RWPE1 (cell line): ENCODE data around the gene TM9SF4.

Source experiments
- CTCF ChIA-PET: fragments of 350-600 bp; sonication (Branson Sonifier 250); formaldehyde crosslinking; extraction: SDS; loops from one replicate; lab custom pipeline; 2021; lab: Yijun Ruan, JAX
- POLR2A ChIA-PET: fragments of 400-600 bp; formaldehyde crosslinking; extraction: SDS; loops from one replicate; lab custom pipeline; 2020; ENCODE audit warnings: antibody characterized with exemption; ENCODE audit not compliant: low non-redundant PET; lab: Yijun Ruan, JAX
- DNase-seq: peaks from one replicate; pipeline ENCODE4 v3.0.0; 2012; ENCODE audit warnings: low spot score
- H3K27ac ChIP-seq: fragments of 450-650 bp; 2 replicates; pipeline ENCODE4 v1.5.1; 2017
- CTCF ChIP-seq: fragments of 450-650 bp; conservative IDR thresholded peaks from 2 replicates; pipeline ENCODE4 v1.5.1; 2017; ENCODE audit warnings: low read depth, mild to moderate bottlenecking

The TM9SF4 gene

GRCh38 chr20:32209850-32210605 lies 100.5 kb downstream of the TM9SF4 start:
- peak overlapping the region; percentile 23 for H3K27ac ChIP-seq
- POLR2A ChIA-PET = interaction anchor here (0.5 kb wide), 1 partner anchor 99 kb away, joined by 4 read pairs; no protein-coding TSS in a partner anchor
- no peak for TF ChIP-seq CTCF
- CTCF ChIA-PET = interaction anchor here (0.7 to 1.1 kb wide), 2 partner anchors 15 to 553 kb away, joined by 3 read pairs; no protein-coding TSS in a partner anchor
- DNase-seq = no peak

- no peak overlapping the region for H3K27ac ChIP-seq
- ChIA-PET CTCF (no interaction called here), POLR2A (no interaction called here)
- DNase-seq = no peak
- no peak for TF ChIP-seq CTCF
Measured at GRCh38 chr20:32213870-32214269, 104.4 kb downstream of the TM9SF4 start.

GRCh38 chr20:32215147-32215546 lies 105.6 kb downstream of the TM9SF4 start:
- POLR2A ChIA-PET = no interaction called here

GRCh38 chr20:32215729-32216128 lies 106.2 kb downstream of the TM9SF4 start:
- no peak overlapping the region for H3K27ac ChIP-seq
- POLR2A ChIA-PET = no interaction called here
- CTCF ChIA-PET = interaction anchor here (0.6 kb wide), 3 partner anchors 10 to 306 kb away, joined by 3 to 4 read pairs (median 3); no protein-coding TSS in a partner anchor
- no peak for TF ChIP-seq CTCF
- DNase-seq = no peak

More at GRCh38 chr20:32215147-32215546, 105.6 kb downstream of the TM9SF4 start:
- H3K27ac ChIP-seq = no peak overlapping the region
- TF ChIP-seq CTCF = no peak
- no peak for DNase-seq
- CTCF ChIA-PET = interaction anchor here (0.6 kb wide), 2 partner anchors 270 to 305 kb away, joined by 3 to 4 read pairs; no protein-coding TSS in a partner anchor

GRCh38 chr20:32216179-32217142 lies 106.9 kb downstream of the TM9SF4 start:
- ChIA-PET POLR2A (no interaction called here), CTCF (interaction anchor here (0.6 kb wide), 1 partner anchor 9 kb away, joined by 3 read pairs; no protein-coding TSS in a partner anchor)
- no peak for DNase-seq
- no peak overlapping the region for H3K27ac ChIP-seq
- TF ChIP-seq CTCF = no peak
